Mucosa of rectum (tissue), 2 donors: ENCODE measurements around the gene KRTAP10-3.

Source experiments
- H3K27ac ChIP-seq, 2 donors: one replicate each; pipeline ENCODE4 v1.7.0; 2013; ENCODE audit warnings: inconsistent platforms in 2 of 2, low read depth in 2 of 2, low read length in 2 of 2
- H3K27me3 ChIP-seq, 2 donors: one replicate each; pipeline ENCODE4 v1.7.0; 2013; ENCODE audit warnings: low read length in 2 of 2; ENCODE audit not compliant: control insufficient read depth in 2 of 2, insufficient read depth in 2 of 2
- H3K36me3 ChIP-seq, 2 donors: one replicate each; pipeline ENCODE4 v1.7.0; 2013; ENCODE audit warnings: low read length in 2 of 2; ENCODE audit not compliant: control insufficient read depth in 2 of 2, insufficient read depth in 2 of 2
- H3K4me1 ChIP-seq, 2 donors: one replicate each; pipeline ENCODE4 v1.7.0; 2013; ENCODE audit warnings: low read length in 2 of 2, mild to moderate bottlenecking in 1 of 2; ENCODE audit not compliant: control insufficient read depth in 2 of 2, insufficient read depth in 2 of 2
- H3K4me3 ChIP-seq, 2 donors: one replicate each; pipeline ENCODE4 v1.7.0; 2013; ENCODE audit warnings: low read length in 2 of 2
- H3K9ac ChIP-seq, 2 donors: one replicate each; pipeline ENCODE4 v1.7.0; 2013; ENCODE audit warnings: low read length in 2 of 2, low read depth in 1 of 2, mild to moderate bottlenecking in 1 of 2
- H3K9me3 ChIP-seq, 2 donors: one replicate each; pipeline ENCODE4 v1.7.0; 2013; ENCODE audit warnings: low read length in 2 of 2; ENCODE audit not compliant: control insufficient read depth in 2 of 2
- donor health status: healthy.
- donor health status: Normal muscosa, but diverticular disease.

The KRTAP10-3 gene

DNA sequence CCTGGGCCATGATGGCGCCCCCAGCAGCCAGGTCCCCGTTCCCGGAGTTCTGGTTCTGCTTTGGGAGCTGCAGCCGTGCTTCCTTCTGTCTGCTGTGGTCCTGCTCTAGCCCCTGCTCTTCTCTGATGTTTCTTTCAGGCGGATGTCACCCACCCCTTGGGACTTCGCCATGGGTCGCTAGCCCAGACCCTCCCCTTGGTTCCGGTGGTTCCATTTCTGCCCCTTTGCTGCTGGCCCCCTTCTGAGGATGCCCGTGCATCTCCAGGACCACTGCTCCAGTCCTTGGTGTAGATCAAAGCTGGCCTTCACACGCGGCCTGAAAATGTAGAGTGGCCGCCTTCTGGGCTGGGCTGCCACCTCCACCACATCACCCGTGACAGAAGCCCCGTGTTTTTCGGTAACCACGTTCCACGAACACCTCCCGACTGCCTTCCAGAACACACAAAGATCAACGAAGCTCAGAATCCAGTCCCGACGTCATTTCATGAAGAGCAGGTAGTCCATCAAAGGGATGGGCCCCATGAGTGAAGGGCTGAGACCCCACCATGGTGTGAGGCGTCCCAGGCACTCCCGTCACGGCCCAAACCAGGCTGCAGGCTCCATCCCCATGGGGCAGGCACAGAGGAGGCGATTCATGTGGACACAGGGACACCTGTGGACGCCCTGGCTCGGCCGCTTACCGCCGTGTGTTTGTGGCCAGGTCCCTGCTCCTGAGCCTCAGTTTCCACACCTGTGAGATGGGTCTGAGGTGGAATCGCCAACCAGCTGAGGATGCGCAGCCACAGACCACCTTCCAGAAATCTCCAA, 43.0 kb downstream of the KRTAP10-3 start:
- no peaks in the 10 kb centered on the region for H3K36me3 ChIP-seq
- H3K9ac ChIP-seq: no peak overlapping the region
- peaks cover 0 to 5% of the 10 kb centered on the region in 2 donors for H3K27me3 ChIP-seq
- H3K4me3 ChIP-seq: no peak overlapping the region
- H3K27ac ChIP-seq: no peak overlapping the region
- H3K9me3 ChIP-seq: no peaks in the 10 kb centered on the region
- no peaks in the 10 kb centered on the region for H3K4me1 ChIP-seq

DNA sequence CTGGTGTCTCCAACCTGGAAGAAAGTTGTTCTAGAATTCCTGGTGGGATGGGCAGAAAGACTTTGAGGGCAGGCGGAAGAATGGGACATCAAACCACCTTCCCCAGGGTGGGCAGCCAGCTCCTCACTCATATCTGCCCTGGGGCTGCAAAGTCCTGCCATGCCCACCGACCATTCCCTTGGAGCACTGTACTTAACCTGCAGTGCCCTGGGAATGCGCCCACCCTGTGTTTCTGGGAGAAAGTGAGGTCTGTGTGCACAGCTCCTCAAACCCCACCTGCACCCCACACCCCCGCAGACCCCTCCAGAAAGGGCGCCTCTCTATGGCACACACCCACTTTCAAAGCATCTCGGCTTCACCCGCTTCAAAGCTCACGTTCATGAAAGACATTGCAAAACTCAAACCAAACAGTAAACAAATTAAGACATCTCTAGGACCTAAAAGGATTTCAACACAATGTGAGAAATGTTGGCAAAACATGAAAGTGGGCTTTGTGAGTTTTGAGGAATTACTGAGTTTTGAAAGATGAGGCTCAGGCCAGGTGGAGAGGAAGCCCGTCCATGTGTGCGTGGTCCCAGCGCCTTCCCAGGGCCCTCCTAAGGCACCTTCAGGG, 43.7 kb downstream of the KRTAP10-3 start:
- H3K4me1 ChIP-seq: peaks cover 0 to 3% of the 10 kb centered on the region in 2 donors
- no peak overlapping the region for H3K4me3 ChIP-seq
- H3K9ac ChIP-seq: no peak overlapping the region
- no peaks in the 10 kb centered on the region for H3K9me3 ChIP-seq
- H3K27ac ChIP-seq: no peak overlapping the region
- peaks cover 0 to 6% of the 10 kb centered on the region in 2 donors for H3K27me3 ChIP-seq
- H3K36me3 ChIP-seq: no peaks in the 10 kb centered on the region

GRCh38 chr21:44514218-44514520, 44.4 kb downstream of the KRTAP10-3 start:
- Histone ChIP-seq H3K36me3 (no peaks in the 10 kb centered on the region), H3K27me3 (peaks cover 0 to 6% of the 10 kb centered on the region in 2 donors), H3K9ac (no peak overlapping the region), H3K27ac (no peak overlapping the region), H3K9me3 (no peaks in the 10 kb centered on the region), H3K4me3 (no peak overlapping the region), H3K4me1 (peaks cover 0 to 3% of the 10 kb centered on the region in 2 donors)

GRCh38 chr21:44513389-44514217, 45.0 kb downstream of the KRTAP10-3 start:
- peaks cover 0 to 6% of the 10 kb centered on the region in 2 donors for H3K27me3 ChIP-seq
- H3K4me1 ChIP-seq: peaks cover 0 to 3% of the 10 kb centered on the region in 2 donors
- no peak overlapping the region for H3K4me3 ChIP-seq
- no peak overlapping the region for H3K27ac ChIP-seq
- H3K36me3 ChIP-seq: no peaks in the 10 kb centered on the region
- H3K9me3 ChIP-seq: no peaks in the 10 kb centered on the region
- H3K9ac ChIP-seq: no peak overlapping the region

GRCh38 chr21:44512496-44513388, 45.9 kb downstream of the KRTAP10-3 start:
- no peaks in the 10 kb centered on the region for H3K9me3 ChIP-seq
- H3K9ac ChIP-seq: no peak overlapping the region
- no peak overlapping the region for H3K27ac ChIP-seq
- H3K4me3 ChIP-seq: no peak overlapping the region
- peaks cover 0 to 6% of the 10 kb centered on the region in 2 donors for H3K27me3 ChIP-seq
- H3K36me3 ChIP-seq: no peaks in the 10 kb centered on the region
- H3K4me1 ChIP-seq: peaks cover 0 to 3% of the 10 kb centered on the region in 2 donors

- peaks cover 0 to 6% of the 10 kb centered on the region in 2 donors for H3K27me3 ChIP-seq
- no peak overlapping the region for H3K9ac ChIP-seq
- H3K4me3 ChIP-seq: no peak overlapping the region
- peaks cover 0 to 3% of the 10 kb centered on the region in 2 donors for H3K4me1 ChIP-seq
- no peaks in the 10 kb centered on the region for H3K9me3 ChIP-seq
- no peak overlapping the region for H3K27ac ChIP-seq
- no peaks in the 10 kb centered on the region for H3K36me3 ChIP-seq
Observed at GRCh38 chr21:44511938-44512275, 46.7 kb downstream of the KRTAP10-3 start.

GRCh38 chr21:44511219-44511937, 47.2 kb downstream of the KRTAP10-3 start:
- Histone ChIP-seq H3K9me3 (no peaks in the 10 kb centered on the region), H3K36me3 (no peaks in the 10 kb centered on the region), H3K27ac (no peak overlapping the region), H3K4me1 (peaks cover 0 to 3% of the 10 kb centered on the region in 2 donors), H3K4me3 (no peak overlapping the region), H3K27me3 (peaks cover 0 to 6% of the 10 kb centered on the region in 2 donors), H3K9ac (no peak overlapping the region)

DNA sequence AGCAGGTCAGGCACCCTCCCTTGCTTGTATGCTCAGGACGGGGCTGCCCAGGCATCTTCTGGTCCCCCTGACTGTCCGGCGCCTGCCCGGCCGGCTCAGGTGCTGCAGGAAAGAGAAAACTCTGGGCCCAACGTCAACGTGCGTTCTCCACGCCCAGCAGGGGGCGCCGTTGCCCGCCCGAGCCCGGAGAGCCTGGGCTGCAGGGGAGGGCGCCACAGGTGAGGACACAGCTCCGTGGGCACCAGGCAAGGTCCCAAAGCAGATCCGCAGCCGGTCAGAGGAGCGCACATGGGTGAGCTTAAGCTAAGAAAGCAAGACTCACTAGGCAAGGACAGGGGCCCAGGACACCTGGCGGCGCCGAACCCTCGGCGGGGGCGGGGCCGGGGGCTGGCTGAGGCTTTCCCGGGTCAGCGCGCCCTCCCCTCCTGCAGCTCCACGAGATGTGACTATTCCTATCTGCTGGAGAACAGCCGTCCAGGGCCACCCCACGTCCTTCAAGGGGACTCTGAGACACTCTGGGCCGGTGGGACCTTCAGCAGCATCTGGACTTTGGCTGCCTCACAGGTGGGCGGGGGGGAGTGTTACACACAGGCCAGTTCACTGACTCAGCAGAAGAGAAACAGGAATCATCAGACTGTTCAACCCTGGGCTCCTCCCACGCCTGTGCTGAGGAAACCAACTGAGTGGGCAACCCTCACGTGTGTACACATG, 47.9 kb downstream of the KRTAP10-3 start:
- H3K9ac ChIP-seq: no peak overlapping the region
- peaks cover 0 to 6% of the 10 kb centered on the region in 2 donors for H3K27me3 ChIP-seq
- H3K9me3 ChIP-seq: no peaks in the 10 kb centered on the region
- H3K36me3 ChIP-seq: no peaks in the 10 kb centered on the region
- H3K4me3 ChIP-seq: peak overlapping the region in 1 of 2 donors; percentile 44
- no peak overlapping the region for H3K27ac ChIP-seq
- H3K4me1 ChIP-seq: peaks cover 0 to 3% of the 10 kb centered on the region in 2 donors

DNA sequence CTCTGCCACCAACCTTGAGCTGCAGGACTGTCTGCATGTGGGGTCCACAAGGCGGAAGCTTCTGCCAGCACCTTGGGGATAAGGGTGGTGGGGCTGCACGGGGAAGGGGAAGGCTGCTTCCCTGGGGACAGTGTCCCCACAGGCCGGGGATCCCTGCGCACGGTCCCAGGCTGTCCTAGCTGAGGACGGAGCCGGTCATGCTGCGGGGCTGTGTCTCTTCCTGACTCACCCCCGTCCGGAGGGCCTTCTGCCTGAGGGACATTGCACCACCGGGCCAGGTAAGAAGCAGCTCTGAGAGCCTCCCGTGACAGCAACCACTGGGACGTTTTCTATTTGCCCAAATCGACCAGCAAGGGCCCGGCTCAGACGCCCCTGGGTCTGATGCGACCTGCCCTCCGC, 48.5 kb downstream of the KRTAP10-3 start:
- H3K4me1 ChIP-seq: peaks cover 0 to 3% of the 10 kb centered on the region in 2 donors
- H3K9me3 ChIP-seq: no peaks in the 10 kb centered on the region
- H3K4me3 ChIP-seq: no peak overlapping the region

More for the DNA sequence above, 48.5 kb downstream of the KRTAP10-3 start:
- no peaks in the 10 kb centered on the region for H3K36me3 ChIP-seq
- peaks cover 0 to 6% of the 10 kb centered on the region in 2 donors for H3K27me3 ChIP-seq
- no peak overlapping the region for H3K27ac ChIP-seq
- no peak overlapping the region for H3K9ac ChIP-seq
